ENCODE measurements around the gene WWOX.

WWOX gene

DNA sequence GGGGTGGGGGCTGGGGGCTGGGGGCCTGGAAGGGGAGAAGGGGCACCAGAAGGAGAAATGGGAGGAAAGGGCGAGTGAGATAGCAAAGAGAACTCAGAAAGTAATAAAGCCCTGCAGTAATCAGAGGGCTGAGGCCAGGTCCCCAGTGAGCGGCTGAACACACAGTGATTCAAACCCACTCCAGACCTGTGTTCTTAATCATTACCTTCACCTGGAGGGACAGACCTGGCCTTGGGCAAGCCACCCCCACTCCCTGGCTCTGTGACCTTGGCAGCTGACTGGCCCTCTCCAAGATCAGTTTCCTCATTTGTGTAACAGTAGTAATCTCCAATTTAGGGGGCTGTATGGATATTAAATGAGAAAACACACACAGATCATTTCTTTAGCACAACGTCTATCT, 150.4 kb downstream of the WWOX start:
- no peak for DNase-seq (ENCODE audit: low read depth in 2 of 2)
- TF ChIP-seq CTCF (IDR thresholded peaks at IDR 0.05; ENCODE audit: low read depth, low read length): no peak
- no peak overlapping the region for H3K4me3 ChIP-seq (replicated peaks in 1 of 2; ENCODE audit: low read depth in 2 of 2, low read length in 2 of 2)

GRCh38 chr16:78251115-78251514, 151.7 kb downstream of the WWOX start:
- TF ChIP-seq CTCF (IDR thresholded peaks at IDR 0.05; ENCODE audit: low read depth, low read length): no peak
- H3K4me3 ChIP-seq (replicated peaks in 1 of 2; ENCODE audit: low read depth in 2 of 2, low read length in 2 of 2): no peak overlapping the region
- DNase-seq (ENCODE audit: low read depth in 2 of 2): no peak

DNA sequence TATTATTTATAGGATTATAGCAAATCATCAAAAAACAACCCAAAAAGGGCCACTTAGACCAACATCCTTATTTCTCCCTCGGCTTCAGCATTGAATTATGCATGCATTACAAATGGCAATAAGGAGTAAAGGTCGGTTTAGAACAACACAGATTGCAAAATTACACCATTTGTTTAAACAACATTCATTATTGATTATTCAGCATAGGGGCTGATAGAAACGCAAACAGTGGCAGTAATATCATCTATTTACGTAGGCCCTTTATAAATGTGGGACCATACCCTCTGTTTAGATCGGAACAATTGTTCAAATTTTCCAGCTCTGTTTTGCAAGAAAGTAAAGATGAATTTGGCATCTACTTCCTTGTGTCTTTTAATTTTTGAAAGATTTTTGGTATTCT, 153.3 kb downstream of the WWOX start:
- H3K4me3 ChIP-seq (replicated peaks in 1 of 2; ENCODE audit: low read depth in 2 of 2, low read length in 2 of 2): no peak overlapping the region
- no peak for DNase-seq (ENCODE audit: low read depth in 2 of 2)
- no peak for TF ChIP-seq CTCF (IDR thresholded peaks at IDR 0.05; ENCODE audit: low read depth, low read length)

DNA sequence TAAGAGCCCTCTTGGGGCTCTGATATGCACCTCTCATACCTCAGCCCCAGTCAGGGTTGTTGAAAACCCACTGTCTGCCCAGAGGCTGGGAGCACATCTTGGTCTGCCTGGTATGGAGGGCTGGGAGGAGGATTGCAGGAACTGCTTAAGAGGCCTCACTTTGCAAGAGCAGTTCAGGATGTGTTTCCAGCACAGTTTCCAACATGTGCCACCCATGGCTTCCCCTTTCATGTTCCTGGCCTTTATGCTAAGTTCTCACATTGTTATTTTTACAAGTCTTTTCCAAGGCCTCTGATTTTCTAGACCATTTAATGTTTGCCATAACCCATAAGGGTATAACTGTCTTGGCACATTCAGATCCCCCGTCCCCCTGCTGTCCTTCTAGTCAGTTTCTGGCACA, 155.4 kb downstream of the WWOX start:
- no peak overlapping the region for H3K4me3 ChIP-seq (replicated peaks in 1 of 2; ENCODE audit: low read depth in 2 of 2, low read length in 2 of 2)
- DNase-seq (ENCODE audit: low read depth in 2 of 2): no peak
- no peak for TF ChIP-seq CTCF (IDR thresholded peaks at IDR 0.05; ENCODE audit: low read depth, low read length)

DNA sequence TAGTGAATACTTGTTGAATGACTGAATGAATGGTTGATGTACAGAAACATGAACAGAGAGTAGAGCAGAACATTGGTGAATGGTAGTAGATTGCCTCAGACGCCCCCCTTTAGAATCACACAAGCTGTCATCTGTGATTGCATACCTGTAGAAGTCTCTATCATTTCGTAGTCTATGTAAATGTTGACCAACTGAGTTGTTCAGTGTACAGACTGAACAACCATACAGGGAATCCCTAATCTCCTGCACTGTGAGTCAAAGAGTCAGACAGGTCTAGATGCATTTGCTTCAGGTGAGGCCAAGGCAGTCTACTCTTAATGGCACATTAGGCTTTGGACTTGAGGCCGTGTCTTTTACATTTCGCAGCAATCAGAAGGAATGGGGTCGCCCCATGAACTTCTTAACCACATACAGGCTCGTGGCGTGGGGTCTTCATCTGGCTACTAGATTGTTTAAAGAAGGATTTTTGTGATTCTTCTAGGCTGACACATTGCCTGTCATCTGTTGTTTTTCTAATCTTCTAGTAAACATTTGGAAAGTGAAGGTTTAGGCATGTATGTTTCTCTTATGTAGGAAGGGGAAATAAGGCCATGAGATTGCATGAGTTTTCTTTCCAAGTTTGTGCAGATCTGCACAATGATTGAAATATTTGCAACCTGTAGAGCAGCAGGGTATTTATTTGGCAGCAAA, 157.4 kb downstream of the WWOX start:
- no peak overlapping the region for H3K4me3 ChIP-seq (replicated peaks in 1 of 2; ENCODE audit: low read depth in 2 of 2, low read length in 2 of 2)
- no peak for DNase-seq (ENCODE audit: low read depth in 2 of 2)
- TF ChIP-seq CTCF (IDR thresholded peaks at IDR 0.05; ENCODE audit: low read depth, low read length): no peak

- no peak for DNase-seq (ENCODE audit: low read depth in 2 of 2)
- TF ChIP-seq CTCF (IDR thresholded peaks at IDR 0.05; ENCODE audit: low read depth, low read length): no peak
- no peak overlapping the region for H3K4me3 ChIP-seq (replicated peaks in 1 of 2; ENCODE audit: low read depth in 2 of 2, low read length in 2 of 2)
These were observed 157.9 kb downstream of the WWOX start for GRCh38 chr16:78257376-78257728.
